ENCODE results near the gene NPEPPS. TPM values are rescaled to one million over a fixed set of nuclear protein-coding genes. Genes with fewer than 3 reads are reported as not detected.

The NPEPPS gene
- total and polyA plus RNA-seq, 8 donors = 109 to 223 (median 166) TPM

- Histone ChIP-seq H3K9me3 (no peaks in the 10 kb centered on the region), H3K27me3 (no peaks in the 10 kb centered on the region), H3K27ac (no peak overlapping the region), H3K4me1 (no peaks in the 10 kb centered on the region), H3K36me3 (peaks cover 0 to 97% of the 10 kb centered on the region in 2 donors), H3K4me3 (no peak overlapping the region)
- ATAC-seq = no peak
- intact Hi-C loops (cut with DNase I) = no loop called here
- no peak for DNase-seq
- TF ChIP-seq CTCF (IDR thresholded peaks at IDR 0.05) = no peak
Measured at GRCh38 chr17:47618410-47618809, 87.5 kb downstream of the NPEPPS start.

- ATAC-seq (no peak), DNase-seq (no peak)
- intact Hi-C loops (cut with DNase I) = no loop called here
- no peak overlapping the region for H3K4me3 ChIP-seq
- no peak for TF ChIP-seq CTCF (IDR thresholded peaks at IDR 0.05)
- no peaks in the 10 kb centered on the region for H3K27me3 ChIP-seq
- no peaks in the 10 kb centered on the region for H3K9me3 ChIP-seq
- no peaks in the 10 kb centered on the region for H3K4me1 ChIP-seq
- no peak overlapping the region for H3K27ac ChIP-seq
- H3K36me3 ChIP-seq = peaks cover 0 to 97% of the 10 kb centered on the region in 2 donors
Measured at GRCh38 chr17:47620503-47621245, 89.8 kb downstream of the NPEPPS start.

- peaks cover 0 to 91% of the 10 kb centered on the region in 2 donors for H3K36me3 ChIP-seq
Measured at GRCh38 chr17:47621293-47622179, 90.6 kb downstream of the NPEPPS start.

GRCh38 chr17:47622180-47622549, 91.3 kb downstream of the NPEPPS start:
- H3K27ac ChIP-seq = no peak overlapping the region
- DNase-seq (no peak), ATAC-seq (no peak)
- H3K4me3 ChIP-seq = no peak overlapping the region
- intact Hi-C loops (cut with DNase I) = no loop called here
- no peaks in the 10 kb centered on the region for H3K27me3 ChIP-seq
- no peak for TF ChIP-seq CTCF (IDR thresholded peaks at IDR 0.05)
- H3K9me3 ChIP-seq = no peaks in the 10 kb centered on the region
- H3K36me3 ChIP-seq = peaks cover 0 to 85% of the 10 kb centered on the region in 2 donors
- H3K4me1 ChIP-seq = no peaks in the 10 kb centered on the region

More at GRCh38 chr17:47621293-47622179, 90.6 kb downstream of the NPEPPS start:
- Histone ChIP-seq H3K9me3 (no peaks in the 10 kb centered on the region), H3K4me3 (no peak overlapping the region), H3K27ac (no peak overlapping the region), H3K4me1 (no peaks in the 10 kb centered on the region), H3K27me3 (no peaks in the 10 kb centered on the region)
- DNase-seq = peak in 1 of 4 donors; percentile 42
- intact Hi-C loops (cut with DNase I) = no loop called here
- TF ChIP-seq CTCF (IDR thresholded peaks at IDR 0.05) = no peak
- ATAC-seq = peak; percentile 73

- no peaks in the 10 kb centered on the region for H3K4me1 ChIP-seq
- ATAC-seq = no peak
- H3K36me3 ChIP-seq = peaks cover 0 to 59% of the 10 kb centered on the region in 2 donors
Measured at GRCh38 chr17:47624727-47625068, 93.8 kb downstream of the NPEPPS start.

More at GRCh38 chr17:47624727-47625068, 93.8 kb downstream of the NPEPPS start:
- Histone ChIP-seq H3K27ac (no peak overlapping the region), H3K27me3 (no peaks in the 10 kb centered on the region), H3K9me3 (no peaks in the 10 kb centered on the region), H3K4me3 (no peak overlapping the region)
- TF ChIP-seq CTCF (IDR thresholded peaks at IDR 0.05) = no peak
- intact Hi-C loops (cut with DNase I) = no loop called here
- DNase-seq = no peak

Data from left lung (tissue), 10 donors.